Keratinocyte (primary cell): ENCODE data around the gene EIF2AK2. TPM values are rescaled to one million over a fixed set of nuclear protein-coding genes. Genes with fewer than 3 reads are reported as not detected.

ENCODE experiments used
- DNase-seq: peaks from one replicate; pipeline ENCODE4 v3.0.0-alpha.2; 2011; ENCODE audit warnings: low read depth, missing footprints, low spot score
- FAIRE-seq: peaks from 2 replicates; lab custom pipeline; 2011; peaks lifted over from hg19 to GRCh38; lab: Jason Lieb, UNC
- H2AFZ ChIP-seq: 2 replicates; pipeline ENCODE4 v1.6.0; 2012; ENCODE audit warnings: low read length, control low read depth, inconsistent platforms; ENCODE audit not compliant: control insufficient read depth
- H3K27ac ChIP-seq: 2 replicates; pipeline ENCODE4 v1.5.1; 2011; ENCODE audit warnings: low read length; ENCODE audit not compliant: control insufficient read depth, insufficient read depth
- H3K27me3 ChIP-seq: 3 replicates; pipeline ENCODE4 v1.6.0; 2011; ENCODE audit warnings: low read length; ENCODE audit not compliant: control insufficient read depth, insufficient read depth; ENCODE audit errors: extremely low read depth
- H3K36me3 ChIP-seq, 2 experiments: 2 replicates in 1 of 2; 3 replicates in 1 of 2; pipeline ENCODE4 v1.5.1; 2011; ENCODE audit warnings: low read length in 2 of 2, mild to moderate bottlenecking in 1 of 2; ENCODE audit not compliant: control insufficient read depth in 2 of 2, insufficient read depth in 2 of 2; ENCODE audit errors: extremely low read depth in 1 of 2
- H3K4me1 ChIP-seq: 3 replicates; pipeline ENCODE4 v1.5.1; 2011; ENCODE audit warnings: low read length; ENCODE audit not compliant: control insufficient read depth, insufficient read depth; ENCODE audit errors: extremely low read depth
- H3K4me2 ChIP-seq: 3 replicates; pipeline ENCODE4 v1.6.0; 2011; ENCODE audit warnings: low read depth, low read length; ENCODE audit not compliant: control insufficient read depth, insufficient read depth; ENCODE audit errors: extremely low read depth
- H3K4me3 ChIP-seq, 3 experiments: fragments of 200-600 bp in 1 of 3; sonication (generic) in 1 of 3; 2 replicates in 2 of 3; 3 replicates in 1 of 3; pipeline ENCODE4 v1.5.1; 2011 to 2016; ENCODE audit warnings: low read length in 3 of 3, mild to moderate bottlenecking in 3 of 3, control low read depth in 2 of 3, inconsistent platforms in 1 of 3, low read depth in 1 of 3, mixed read lengths in 1 of 3, mixed run types in 1 of 3, moderate library complexity in 1 of 3; ENCODE audit not compliant: control insufficient read depth in 2 of 3, insufficient read depth in 2 of 3; ENCODE audit errors: extremely low read depth in 1 of 3
- H3K79me2 ChIP-seq: 2 replicates; pipeline ENCODE4 v1.6.0; 2012; ENCODE audit warnings: low read length; ENCODE audit not compliant: control insufficient read depth, insufficient read depth
- H3K9ac ChIP-seq: 3 replicates; pipeline ENCODE4 v1.6.0; 2011; ENCODE audit warnings: low read length; ENCODE audit not compliant: control insufficient read depth, insufficient read depth; ENCODE audit errors: extremely low read depth
- H3K9me1 ChIP-seq: 3 replicates; pipeline ENCODE4 v1.6.0; 2011; ENCODE audit warnings: low read length; ENCODE audit not compliant: control insufficient read depth, insufficient read depth; ENCODE audit errors: extremely low read depth
- H3K9me3 ChIP-seq: 2 replicates; pipeline ENCODE4 v1.5.1; 2012; ENCODE audit warnings: low read depth, low read length; ENCODE audit not compliant: control insufficient read depth
- H4K20me1 ChIP-seq: 3 replicates; pipeline ENCODE4 v1.6.0; 2011; ENCODE audit warnings: low read length; ENCODE audit not compliant: control insufficient read depth, insufficient read depth; ENCODE audit errors: extremely low read depth
- EZH2 ChIP-seq: IDR thresholded peaks from one replicate; pipeline ENCODE4 v1.6.1; 2012; ENCODE audit warnings: inconsistent platforms, mild to moderate bottlenecking, low read length, moderate library complexity
- dilution Hi-C: fragments of 300-500 bp; cut with MboI; formaldehyde crosslinking; loops from one replicate; pipeline ENCODE4 v1.7.0; 2020; ENCODE audit warnings: low sequenced_read_pairs; ENCODE audit not compliant: extremely low pct_ligation_motif_present
- polyA plus RNA-seq, 5 experiments: library from polyadenylated mRNA; depleted of rRNA in 3 of 5; stranded (reverse) in 3 of 5; stranded (forward) in 1 of 5; unstranded in 1 of 5; fragments of >200 nt; gene quantifications; 1 replicate in 1 of 5; 2 replicates in 3 of 5; 3 replicates in 1 of 5; pipeline versions ENCODE4 v1.2.1 to v1.2.3, GENCODE V29; 2011 to 2012; ENCODE audit warnings: missing spikeins in 2 of 5, low read depth in 1 of 5, low replicate concordance in 1 of 5
- TF ChIP-seq, protein P1 (sequence below), 3 experiments: IDR thresholded peaks in 1 of 3; conservative IDR thresholded peaks in 1 of 3; optimal IDR thresholded peaks in 1 of 3; 2 replicates in 2 of 3; 3 replicates in 1 of 3; pipeline versions ENCODE3 to v1.5.1; 2011; ENCODE audit warnings: low read length in 3 of 3, mild to moderate bottlenecking in 3 of 3, moderate library complexity in 2 of 3, control low read depth in 1 of 3, inconsistent platforms in 1 of 3; ENCODE audit not compliant: insufficient read depth in 2 of 3; ENCODE audit errors: extremely low read depth in 1 of 3

The EIF2AK2 gene
- polyA plus RNA-seq, 1 donor (not counting 4 experiments of a cell fraction or from before 2014, with no cell fraction given), result 54.6 TPM

DNA sequence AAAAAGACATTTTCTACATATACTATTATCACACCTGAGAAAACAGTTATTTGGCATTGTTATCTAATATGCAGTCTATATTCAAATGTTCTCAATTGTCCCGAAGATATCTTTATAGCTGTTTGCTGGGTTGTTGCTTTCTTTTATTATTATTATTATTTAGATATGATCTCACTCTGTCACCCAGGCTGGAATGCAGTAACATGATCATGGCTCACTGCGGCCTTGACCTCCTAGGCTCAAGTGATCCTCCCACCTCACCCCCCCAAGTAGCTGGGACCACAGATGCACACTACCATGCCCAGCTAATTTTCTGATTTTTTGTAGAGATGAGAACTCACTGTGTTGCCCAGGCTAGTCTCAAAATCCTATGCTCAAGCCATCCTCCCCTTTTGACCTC is 52.6 kb downstream of the EIF2AK2 start:
- H3K9me1 ChIP-seq, result no peaks in the 10 kb centered on the region
- no peak overlapping the region for H3K27ac ChIP-seq
- TF ChIP-seq EZH2, result no peak
- TF ChIP-seq, protein P1, sequence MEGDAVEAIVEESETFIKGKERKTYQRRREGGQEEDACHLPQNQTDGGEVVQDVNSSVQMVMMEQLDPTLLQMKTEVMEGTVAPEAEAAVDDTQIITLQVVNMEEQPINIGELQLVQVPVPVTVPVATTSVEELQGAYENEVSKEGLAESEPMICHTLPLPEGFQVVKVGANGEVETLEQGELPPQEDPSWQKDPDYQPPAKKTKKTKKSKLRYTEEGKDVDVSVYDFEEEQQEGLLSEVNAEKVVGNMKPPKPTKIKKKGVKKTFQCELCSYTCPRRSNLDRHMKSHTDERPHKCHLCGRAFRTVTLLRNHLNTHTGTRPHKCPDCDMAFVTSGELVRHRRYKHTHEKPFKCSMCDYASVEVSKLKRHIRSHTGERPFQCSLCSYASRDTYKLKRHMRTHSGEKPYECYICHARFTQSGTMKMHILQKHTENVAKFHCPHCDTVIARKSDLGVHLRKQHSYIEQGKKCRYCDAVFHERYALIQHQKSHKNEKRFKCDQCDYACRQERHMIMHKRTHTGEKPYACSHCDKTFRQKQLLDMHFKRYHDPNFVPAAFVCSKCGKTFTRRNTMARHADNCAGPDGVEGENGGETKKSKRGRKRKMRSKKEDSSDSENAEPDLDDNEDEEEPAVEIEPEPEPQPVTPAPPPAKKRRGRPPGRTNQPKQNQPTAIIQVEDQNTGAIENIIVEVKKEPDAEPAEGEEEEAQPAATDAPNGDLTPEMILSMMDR (optimal IDR thresholded peaks at IDR 0.05 in 1 of 3, IDR thresholded peaks at IDR 0.05 in 1 of 3, conservative IDR thresholded peaks at IDR 0.05 in 1 of 3; ENCODE audit: extremely low read depth in 1 of 3, insufficient read depth in 2 of 3, low read length in 3 of 3), result no peak
- H3K27me3 ChIP-seq, result no peaks in the 10 kb centered on the region
- H3K4me2 ChIP-seq, result no peak overlapping the region
- DNase-seq (no peak), FAIRE-seq (no peak)
- no peak overlapping the region for H3K4me3 ChIP-seq
- H2AFZ ChIP-seq, result no peak overlapping the region
- no peak overlapping the region for H3K9ac ChIP-seq
- H4K20me1 ChIP-seq, result no peaks in the 10 kb centered on the region
- H3K79me2 ChIP-seq, result no peaks in the 10 kb centered on the region
- no peaks in the 10 kb centered on the region for H3K9me3 ChIP-seq
- peaks cover 16 to 23% of the 10 kb centered on the region in 2 experiments for H3K36me3 ChIP-seq
- dilution Hi-C loops, result no loop called here
- peaks cover 3% of the 10 kb centered on the region for H3K4me1 ChIP-seq

DNA sequence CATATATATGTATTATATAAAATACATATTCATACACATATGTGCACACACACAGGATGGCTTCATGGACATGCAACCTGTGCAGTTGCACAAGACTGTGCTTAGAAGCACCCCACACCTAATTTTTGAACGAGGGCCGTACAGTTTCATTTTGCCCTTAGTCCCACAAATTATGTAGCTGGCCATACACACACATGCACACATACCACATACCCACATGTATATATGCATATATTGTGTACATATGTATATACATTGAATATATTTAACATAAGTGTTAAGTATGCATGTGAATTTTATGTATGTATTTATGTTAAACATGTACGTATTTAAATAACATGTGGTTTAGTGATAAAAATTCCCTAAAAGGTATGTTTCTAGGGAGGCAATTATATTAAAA is 54.2 kb downstream of the EIF2AK2 start:
- TF ChIP-seq EZH2, result no peak
- TF ChIP-seq, protein P1 (optimal IDR thresholded peaks at IDR 0.05 in 1 of 3, IDR thresholded peaks at IDR 0.05 in 1 of 3, conservative IDR thresholded peaks at IDR 0.05 in 1 of 3; ENCODE audit: extremely low read depth in 1 of 3, insufficient read depth in 2 of 3, low read length in 3 of 3), result no peak
- Histone ChIP-seq H3K79me2 (no peaks in the 10 kb centered on the region), H3K4me3 (no peak overlapping the region), H3K4me2 (no peak overlapping the region), H3K36me3 (peaks cover 10 to 14% of the 10 kb centered on the region in 2 experiments), H3K27me3 (no peaks in the 10 kb centered on the region), H2AFZ (no peak overlapping the region), H3K9ac (no peak overlapping the region), H3K27ac (no peak overlapping the region), H3K9me3 (no peaks in the 10 kb centered on the region), H4K20me1 (no peaks in the 10 kb centered on the region), H3K9me1 (no peaks in the 10 kb centered on the region), H3K4me1 (peaks cover 3% of the 10 kb centered on the region)
- DNase-seq, result no peak
- dilution Hi-C loops, result no loop called here
- FAIRE-seq, result no peak
